HEK293T (cell line): Measurements from ENCODE around the gene TMPRSS7.

Source experiments
- CTCF ChIA-PET: fragments of 350-600 bp; formaldehyde crosslinking; extraction: SDS; loops from one replicate; lab custom pipeline; 2021; ENCODE audit warnings: antibody characterized with exemption, inconsistent platforms; lab: Yijun Ruan, JAX
- POLR2A ChIA-PET: fragments of 350-600 bp; formaldehyde crosslinking; extraction: SDS; loops from one replicate; lab custom pipeline; 2020; ENCODE audit warnings: antibody characterized with exemption, inconsistent platforms; lab: Yijun Ruan, JAX
- DNase-seq: peaks from one replicate; pipeline ENCODE4 v3.0.0; 2012; ENCODE audit warnings: mixed read lengths; ENCODE audit errors: extremely low spot score
- ARNT ChIP-seq: fragments of 450-650 bp; IDR thresholded peaks from 2 replicates; pipeline ENCODE4 v1.6.1; 2017; ENCODE audit warnings: mild to moderate bottlenecking
- BHLHE40 ChIP-seq: fragments of 450-650 bp; IDR thresholded peaks from 2 replicates; pipeline ENCODE4 v1.6.1; 2016; ENCODE audit warnings: mild to moderate bottlenecking, moderate library complexity, borderline replicate concordance
- CTBP1 ChIP-seq: fragments of 450-650 bp; IDR thresholded peaks from 2 replicates; pipeline ENCODE4 v1.6.1; 2016; ENCODE audit warnings: borderline replicate concordance
- ELF4 ChIP-seq: fragments of 450-650 bp; IDR thresholded peaks from 2 replicates; pipeline ENCODE4 v1.6.1; 2017; ENCODE audit warnings: antibody characterized with exemption
- FOXA1 ChIP-seq: fragments of 450-650 bp; IDR thresholded peaks from 2 replicates; pipeline ENCODE4 v1.6.1; 2016; ENCODE audit warnings: mild to moderate bottlenecking
- FOXK2 ChIP-seq: fragments of 450-650 bp; IDR thresholded peaks from 2 replicates; pipeline ENCODE4 v1.6.1; 2016; ENCODE audit warnings: mild to moderate bottlenecking
- FOXM1 ChIP-seq: fragments of 450-650 bp; IDR thresholded peaks from 2 replicates; pipeline ENCODE4 v1.6.1; 2017; ENCODE audit warnings: mild to moderate bottlenecking, borderline replicate concordance
- HDGF ChIP-seq: fragments of 450-650 bp; IDR thresholded peaks from 2 replicates; pipeline ENCODE4 v1.6.1; 2017; ENCODE audit warnings: antibody characterized with exemption, borderline replicate concordance
- L3MBTL2 ChIP-seq: fragments of 450-650 bp; conservative IDR thresholded peaks from 2 replicates; pipeline ENCODE4 v1.6.1; 2016; ENCODE audit warnings: mild to moderate bottlenecking
- LEF1 ChIP-seq: fragments of 450-650 bp; IDR thresholded peaks from 2 replicates; pipeline ENCODE4 v1.6.1; 2017; ENCODE audit warnings: mild to moderate bottlenecking, borderline replicate concordance
- NFRKB ChIP-seq: fragments of 450-650 bp; IDR thresholded peaks from 2 replicates; pipeline ENCODE4 v1.6.1; 2016; ENCODE audit warnings: mild to moderate bottlenecking, moderate library complexity
- SP1 ChIP-seq: fragments of 450-650 bp; IDR thresholded peaks from 2 replicates; pipeline ENCODE4 v1.6.1; 2017
- SUZ12 ChIP-seq: fragments of 450-650 bp; IDR thresholded peaks from 2 replicates; pipeline ENCODE4 v1.6.1; 2016; ENCODE audit warnings: mild to moderate bottlenecking
- TARDBP ChIP-seq: fragments of 450-650 bp; IDR thresholded peaks from 2 replicates; pipeline ENCODE4 v1.6.1; 2016
- ZNF384 ChIP-seq: fragments of 450-650 bp; IDR thresholded peaks from 2 replicates; pipeline ENCODE4 v1.6.1; 2016
- TF ChIP-seq, protein P1 (sequence below): fragments of 450-650 bp; IDR thresholded peaks from 2 replicates; pipeline ENCODE4 v1.6.1; 2016

Gene TMPRSS7

DNA sequence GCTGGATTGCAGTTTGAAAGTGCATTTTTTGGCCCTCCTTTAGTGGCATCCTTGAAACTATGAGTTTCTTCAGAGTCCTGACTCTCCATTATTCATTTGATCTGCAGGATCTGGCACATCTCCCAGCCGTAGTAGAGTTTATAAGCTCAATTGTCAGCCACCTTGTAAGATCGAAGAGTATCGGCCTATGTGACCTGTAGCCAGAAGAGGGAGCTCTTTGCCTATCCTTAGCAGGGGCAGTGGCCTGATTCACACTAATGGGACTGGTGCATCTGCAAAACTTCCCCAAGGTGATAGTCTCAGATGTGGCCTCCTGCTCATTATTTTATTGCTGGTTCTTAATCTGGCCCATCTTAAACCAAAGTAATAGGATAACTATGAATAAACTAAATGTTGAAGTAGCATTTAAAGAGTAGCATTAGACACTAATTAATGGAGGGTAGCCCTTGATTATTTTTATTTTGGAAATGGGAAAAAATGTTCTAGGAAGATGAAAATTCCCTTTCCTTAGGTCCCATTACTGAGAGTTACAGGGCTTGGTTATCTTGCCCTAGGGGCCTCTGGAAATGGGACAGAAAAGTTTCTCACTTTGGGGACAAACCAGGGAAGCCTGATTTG lies 77.4 kb downstream of the TMPRSS7 start:
- peak; percentile 74 for DNase-seq
- CTCF ChIA-PET, result interaction anchor here (0.5 to 1.2 kb wide), 20 partner anchors 10 to 640 kb away, joined by 3 to 16 read pairs (median 4); partner anchors contain the start of gene CD200
- POLR2A ChIA-PET, result interaction anchor here (0.8 kb wide), 1 partner anchor 25 kb away, joined by 4 read pairs; no protein-coding TSS in a partner anchor
- TF ChIP-seq ZNF384 (no peak), NFRKB (no peak), FOXM1 (no peak), FOXK2 (no peak), CTBP1 (no peak), LEF1 (no peak), BHLHE40 (no peak), FOXA1 (no peak), ELF4 (no peak)

DNA sequence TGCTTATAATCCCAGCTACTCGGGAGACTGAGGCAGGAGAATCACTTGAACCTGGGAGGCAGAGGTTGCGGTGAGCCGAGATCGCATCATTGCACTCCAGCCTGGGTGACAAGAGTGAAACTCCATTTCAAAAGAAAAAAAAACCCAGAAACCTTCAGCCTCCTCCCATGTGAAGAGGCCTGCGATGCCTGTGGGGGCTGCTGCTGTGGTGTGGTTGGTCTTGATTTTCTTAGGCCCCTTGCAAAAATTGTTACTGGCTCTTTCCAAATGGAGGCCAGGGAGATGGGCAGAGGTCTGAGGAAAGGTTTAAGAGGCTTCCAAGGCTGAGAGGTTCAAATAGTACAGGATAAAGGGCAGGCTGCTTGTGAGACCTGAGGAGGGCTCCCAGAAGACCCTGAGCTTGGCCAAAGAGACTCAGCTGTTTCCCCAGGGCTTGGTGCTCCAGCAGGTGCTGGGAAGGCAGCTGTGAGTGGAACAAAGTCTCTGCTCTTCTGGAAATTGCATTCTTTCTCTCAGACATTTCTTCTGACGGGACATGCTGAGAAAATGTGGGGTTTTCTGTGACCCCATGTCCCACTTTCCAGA lies 80.1 kb downstream of the TMPRSS7 start:
- ChIA-PET POLR2A (no interaction called here), CTCF (no interaction called here)
- TF ChIP-seq CTBP1 (no peak), HDGF (no peak), FOXK2 (no peak), LEF1 (no peak), SUZ12 (no peak), TARDBP (no peak), FOXA1 (no peak), FOXM1 (no peak), BHLHE40 (no peak), ELF4 (no peak), NFRKB (no peak)
- no peak for DNase-seq

DNA sequence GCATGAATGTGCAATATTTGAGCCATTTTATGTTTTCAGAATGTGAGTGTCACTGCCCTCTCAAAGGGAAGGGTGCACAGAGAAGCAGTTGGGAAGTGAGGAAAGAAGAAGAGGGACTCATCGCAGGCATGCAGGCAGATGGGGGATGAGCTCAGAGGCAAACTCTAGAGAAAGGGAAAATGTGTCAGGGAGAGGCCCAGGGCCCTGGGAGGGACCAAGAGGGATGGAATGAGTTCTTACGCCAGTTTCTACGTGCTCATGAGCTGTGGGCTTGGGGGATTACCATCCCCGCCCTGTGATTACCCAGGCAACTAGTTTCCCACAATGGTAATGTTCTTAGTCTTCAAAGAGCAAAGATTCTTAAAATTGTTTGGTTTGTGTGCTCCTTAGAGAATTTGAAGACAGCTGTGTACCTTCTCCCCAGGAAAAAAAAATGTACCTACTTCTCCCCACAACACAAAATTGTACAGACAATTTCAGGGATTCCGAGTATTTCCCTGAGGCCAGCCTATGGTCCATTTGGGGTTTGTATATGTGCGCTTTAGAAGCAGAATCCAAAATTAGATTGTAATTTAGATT lies 80.7 kb downstream of the TMPRSS7 start:
- ChIA-PET CTCF (no interaction called here), POLR2A (no interaction called here)
- TF ChIP-seq L3MBTL2, result no peak
- TF ChIP-seq FOXA1, result no peak
- no peak for TF ChIP-seq FOXK2
- TF ChIP-seq LEF1, result no peak
- no peak for TF ChIP-seq SUZ12
- TF ChIP-seq NFRKB, result no peak
- no peak for TF ChIP-seq ELF4
- TF ChIP-seq HDGF, result no peak
- no peak for TF ChIP-seq ZNF384
- TF ChIP-seq FOXM1, result no peak
- no peak for TF ChIP-seq BHLHE40
- no peak for TF ChIP-seq TARDBP
- no peak for TF ChIP-seq SP1
- no peak for TF ChIP-seq ARNT
- TF ChIP-seq CTBP1, result no peak
- TF ChIP-seq, protein P1, sequence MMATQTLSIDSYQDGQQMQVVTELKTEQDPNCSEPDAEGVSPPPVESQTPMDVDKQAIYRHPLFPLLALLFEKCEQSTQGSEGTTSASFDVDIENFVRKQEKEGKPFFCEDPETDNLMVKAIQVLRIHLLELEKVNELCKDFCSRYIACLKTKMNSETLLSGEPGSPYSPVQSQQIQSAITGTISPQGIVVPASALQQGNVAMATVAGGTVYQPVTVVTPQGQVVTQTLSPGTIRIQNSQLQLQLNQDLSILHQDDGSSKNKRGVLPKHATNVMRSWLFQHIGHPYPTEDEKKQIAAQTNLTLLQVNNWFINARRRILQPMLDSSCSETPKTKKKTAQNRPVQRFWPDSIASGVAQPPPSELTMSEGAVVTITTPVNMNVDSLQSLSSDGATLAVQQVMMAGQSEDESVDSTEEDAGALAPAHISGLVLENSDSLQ, result no peak
- no peak for DNase-seq

DNA sequence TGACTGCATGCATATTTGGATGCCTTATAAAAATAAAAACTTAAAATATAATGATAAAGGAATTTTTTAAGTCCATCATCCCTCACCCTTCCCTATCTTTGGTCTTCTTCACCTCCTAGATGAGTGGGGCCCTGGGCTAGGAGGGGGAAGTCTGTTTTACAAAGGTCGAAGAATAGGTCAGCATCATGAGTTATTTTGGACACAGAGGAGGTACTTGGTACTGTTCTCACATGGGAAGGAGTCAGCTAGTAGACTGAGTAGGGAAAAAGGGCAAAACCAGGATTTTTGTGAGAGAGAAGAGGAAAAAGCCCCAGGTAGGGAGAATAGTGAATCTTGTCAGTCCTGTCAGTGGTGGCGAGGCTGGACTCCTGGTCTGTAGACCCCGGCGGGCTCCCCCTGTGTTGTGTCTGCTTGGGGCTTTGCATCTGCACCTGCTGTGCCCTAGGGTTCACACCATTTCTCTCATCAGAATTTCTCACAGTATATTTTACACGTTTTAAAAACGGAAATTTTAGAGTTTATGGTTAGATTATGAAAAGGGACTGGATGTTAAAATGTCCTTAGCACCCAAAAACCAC lies 81.4 kb downstream of the TMPRSS7 start:
- POLR2A ChIA-PET, result no interaction called here
- CTCF ChIA-PET, result no interaction called here
- DNase-seq, result no peak
- TF ChIP-seq CTBP1 (no peak), ZNF384 (no peak), FOXK2 (no peak), FOXA1 (no peak), ELF4 (no peak), BHLHE40 (no peak), L3MBTL2 (no peak), TARDBP (no peak), LEF1 (no peak), SUZ12 (no peak), NFRKB (no peak), SP1 (no peak), ARNT (no peak), HDGF (no peak), FOXM1 (no peak)
- TF ChIP-seq, protein P1, result no peak

DNA sequence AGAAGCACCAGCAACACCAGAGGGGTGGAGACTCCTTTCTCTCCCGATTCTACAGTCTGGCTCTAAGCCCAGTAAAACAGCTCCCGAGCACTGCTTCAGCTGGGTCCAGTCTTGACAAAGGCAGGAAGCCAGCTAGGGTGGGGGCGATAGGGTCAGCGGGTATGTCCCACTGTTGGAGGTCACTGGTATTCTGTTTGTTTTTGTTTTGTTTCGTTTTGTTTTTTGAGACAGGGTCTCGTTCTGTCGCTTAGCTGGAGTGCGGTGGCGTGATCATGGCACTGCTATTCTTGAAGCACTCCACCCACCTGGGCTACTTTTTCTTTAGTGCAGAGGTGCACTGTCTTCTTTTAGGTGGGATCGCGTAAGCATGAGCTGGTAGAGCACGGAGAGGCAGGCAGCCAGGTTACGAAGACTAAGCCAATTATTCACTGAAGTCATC lies 82.2 kb downstream of the TMPRSS7 start:
- POLR2A ChIA-PET, result no interaction called here
- CTCF ChIA-PET, result interaction anchor here (0.6 kb wide), 1 partner anchor 222 kb away, joined by 3 read pairs; no protein-coding TSS in a partner anchor
- TF ChIP-seq ZNF384 (no peak), L3MBTL2 (no peak), SUZ12 (no peak), ELF4 (no peak), HDGF (no peak), SP1 (no peak), FOXA1 (no peak)
- no peak for DNase-seq

DNA sequence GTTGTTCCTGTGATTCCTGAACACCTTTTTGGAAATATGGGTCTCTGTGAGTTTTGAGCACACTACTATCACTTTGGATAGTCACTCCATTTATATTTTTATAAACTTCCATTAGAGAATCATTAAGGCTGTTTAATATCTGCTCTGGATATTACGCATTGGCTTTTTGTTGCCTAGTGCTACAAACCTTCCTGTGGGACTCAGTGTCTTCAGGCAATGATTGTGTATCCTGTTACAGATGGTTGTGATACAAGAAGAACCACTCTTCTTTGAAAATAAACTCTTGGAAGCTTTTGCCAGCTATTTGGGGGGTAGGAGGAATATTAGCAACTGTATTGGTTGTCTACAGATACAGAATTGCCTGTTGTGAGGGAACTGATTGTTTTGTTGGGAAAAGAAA lies 82.9 kb downstream of the TMPRSS7 start:
- no peak for DNase-seq
- CTCF ChIA-PET, result interaction anchor here (0.6 kb wide), 1 partner anchor 222 kb away, joined by 3 read pairs; no protein-coding TSS in a partner anchor
- POLR2A ChIA-PET, result no interaction called here
- TF ChIP-seq HDGF, result no peak
- no peak for TF ChIP-seq TARDBP
- no peak for TF ChIP-seq LEF1
- no peak for TF ChIP-seq ELF4
- no peak for TF ChIP-seq BHLHE40
- no peak for TF ChIP-seq FOXM1
